ENCODE measurements around the gene AKAP11. TPM values are rescaled to one million over a fixed set of nuclear protein-coding genes. Genes with fewer than 3 reads are reported as not detected.

AKAP11 gene
- total RNA-seq, 1 experiment from 2014 or later = 8.4 TPM

DNA sequence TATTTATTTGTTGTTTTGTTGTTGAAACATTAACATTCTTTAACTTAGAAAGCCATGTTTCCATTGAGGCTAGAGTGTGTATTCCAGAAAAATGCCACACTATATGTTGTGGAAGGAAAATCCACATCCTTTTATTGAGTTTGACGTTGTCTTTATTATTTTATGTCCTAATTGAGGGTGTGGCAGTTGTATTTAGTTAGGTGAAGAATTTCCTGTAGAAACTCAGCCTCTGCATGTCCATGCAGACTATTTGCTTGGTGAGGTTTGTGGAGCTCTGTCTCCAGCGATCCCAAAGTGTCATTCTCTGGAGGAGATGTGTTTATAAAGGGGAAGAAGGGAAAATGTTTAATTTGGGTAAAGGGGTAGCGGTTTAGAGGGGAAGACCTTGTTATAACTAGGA is 46.6 kb downstream of the AKAP11 start:
- DNase-seq (ENCODE audit: low read depth) = no peak
- in situ Hi-C loops (cut with HindIII; ENCODE audit: low pct_unique_long_range_greater_than_20kb, low sequenced_read_pairs) = no loop called here

DNA sequence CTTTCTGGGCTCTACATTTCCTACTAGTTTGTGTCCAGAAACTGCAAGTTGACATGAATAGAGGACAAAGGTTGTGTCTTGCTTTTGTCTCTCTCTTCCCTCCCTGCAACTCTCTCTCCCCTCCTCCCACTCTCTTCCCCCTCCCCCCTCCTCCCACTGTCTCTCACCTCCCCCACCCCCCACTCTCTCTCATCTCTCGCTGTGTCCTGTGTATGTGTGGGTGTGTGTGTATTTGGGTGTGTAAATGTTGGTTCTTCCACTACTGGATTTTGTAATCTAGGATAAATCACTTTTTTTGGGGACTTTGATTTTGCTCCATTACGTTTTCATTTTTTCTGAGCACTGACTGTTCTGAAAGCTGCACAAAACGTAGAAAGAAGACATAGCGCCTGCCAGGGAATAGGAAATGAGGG is 48.4 kb downstream of the AKAP11 start:
- DNase-seq (ENCODE audit: low read depth) = no peak
- in situ Hi-C loops (cut with HindIII; ENCODE audit: low pct_unique_long_range_greater_than_20kb, low sequenced_read_pairs) = no loop called here

DNA sequence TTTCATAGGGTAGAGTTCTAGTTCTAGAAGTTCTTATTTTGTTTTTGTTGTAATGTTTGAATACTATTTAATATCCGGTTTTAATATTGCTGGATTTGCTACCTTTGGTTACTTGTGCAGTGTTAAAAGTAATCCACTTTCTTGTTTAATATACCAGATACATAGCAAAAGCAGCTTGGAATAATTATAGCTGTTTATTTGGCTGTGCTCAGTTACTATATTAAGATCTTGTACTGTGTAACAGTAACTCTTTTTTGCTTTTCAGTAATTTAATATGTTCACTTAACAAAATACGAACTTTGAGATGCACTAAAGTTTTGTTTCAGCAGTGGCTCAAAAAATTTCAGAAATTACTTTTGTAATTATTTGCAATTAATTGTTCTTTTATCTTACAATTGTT is 50.9 kb downstream of the AKAP11 start:
- in situ Hi-C loops (cut with HindIII; ENCODE audit: low pct_unique_long_range_greater_than_20kb, low sequenced_read_pairs) = no loop called here
- no peak for DNase-seq (ENCODE audit: low read depth)

DNA sequence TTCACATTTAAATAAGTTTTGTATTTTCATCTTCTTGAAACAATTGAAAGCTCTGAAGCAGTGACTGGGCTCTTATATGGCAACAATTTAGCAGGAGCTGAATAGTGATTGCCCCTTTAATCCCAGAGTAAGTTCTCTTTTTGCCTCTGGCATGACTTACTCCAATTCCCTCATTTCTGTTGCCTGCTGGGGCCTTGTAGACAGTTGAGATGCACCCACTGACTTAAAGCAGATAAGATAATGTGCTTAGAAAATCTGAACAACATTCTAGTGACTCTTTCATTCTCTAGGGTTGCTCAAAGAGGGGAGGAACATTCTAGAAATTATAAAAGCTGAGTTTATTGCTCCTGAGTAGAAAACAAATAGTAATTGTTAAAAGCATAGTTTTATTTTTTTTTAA is 52.8 kb downstream of the AKAP11 start:
- no peak for DNase-seq (ENCODE audit: low read depth)
- in situ Hi-C loops (cut with HindIII; ENCODE audit: low pct_unique_long_range_greater_than_20kb, low sequenced_read_pairs) = no loop called here

DNA sequence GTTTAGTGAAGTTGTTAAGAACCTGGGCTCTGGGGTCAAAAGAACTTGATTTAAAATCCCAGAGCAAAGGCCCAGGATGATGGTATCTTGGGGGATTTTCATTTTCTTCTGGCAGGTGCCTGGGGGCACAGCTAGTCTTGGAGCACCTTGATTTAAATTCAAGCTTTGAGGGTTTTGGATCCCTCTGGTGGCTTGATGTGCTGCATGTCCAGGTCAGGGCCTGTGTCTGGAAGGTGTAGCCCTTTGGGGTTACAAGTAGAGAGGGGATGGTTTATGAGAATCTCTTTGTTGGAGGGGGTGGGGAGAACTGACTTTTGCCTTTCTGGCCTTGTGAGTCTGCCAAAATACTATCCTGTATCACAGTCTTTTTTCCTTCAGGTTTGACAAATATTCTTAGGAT is 55.8 kb downstream of the AKAP11 start:
- in situ Hi-C loops (cut with HindIII; ENCODE audit: low pct_unique_long_range_greater_than_20kb, low sequenced_read_pairs) = no loop called here
- no peak for DNase-seq (ENCODE audit: low read depth)

DNA sequence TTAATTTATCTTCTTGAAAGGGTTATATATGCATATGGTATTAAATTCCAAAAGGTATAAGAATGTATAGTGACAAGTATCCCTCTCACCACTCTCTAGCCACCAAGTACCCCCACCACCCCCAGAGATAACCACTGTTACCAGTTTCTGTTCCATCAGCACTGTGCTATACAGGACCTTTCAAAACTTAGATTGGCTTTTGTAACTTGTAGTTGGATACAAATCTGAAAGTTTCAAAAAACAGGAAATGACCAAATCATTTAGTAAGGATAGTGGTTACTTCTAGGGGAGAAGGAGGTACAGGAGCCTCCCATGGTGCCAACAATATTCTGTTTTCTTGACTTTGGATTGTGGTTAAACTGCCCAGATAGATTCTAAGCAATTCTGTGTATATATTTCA is 56.7 kb downstream of the AKAP11 start:
- no peak for DNase-seq (ENCODE audit: low read depth)
- in situ Hi-C loops (cut with HindIII; ENCODE audit: low pct_unique_long_range_greater_than_20kb, low sequenced_read_pairs) = no loop called here

DNA sequence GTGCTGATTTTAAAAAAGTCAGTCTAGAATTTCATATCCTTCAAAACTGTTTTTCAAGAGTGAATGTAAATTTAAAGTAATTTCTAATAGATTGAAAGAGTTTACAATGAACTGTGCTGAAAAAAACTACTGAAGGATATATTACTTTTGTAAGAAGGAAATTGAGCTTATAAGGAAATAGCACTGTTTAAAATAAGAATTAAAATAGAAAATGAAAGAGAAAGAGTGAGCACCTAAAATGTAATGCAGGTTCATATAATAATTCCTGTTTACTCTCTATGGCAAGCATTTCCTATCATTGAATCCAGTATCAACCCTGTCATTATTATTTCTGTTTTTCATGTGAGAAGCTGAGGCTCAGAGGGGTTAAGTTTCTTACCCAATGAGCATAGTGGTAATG is 57.3 kb downstream of the AKAP11 start:
- in situ Hi-C loops (cut with HindIII; ENCODE audit: low pct_unique_long_range_greater_than_20kb, low sequenced_read_pairs) = no loop called here
- DNase-seq (ENCODE audit: low read depth) = no peak

DNA sequence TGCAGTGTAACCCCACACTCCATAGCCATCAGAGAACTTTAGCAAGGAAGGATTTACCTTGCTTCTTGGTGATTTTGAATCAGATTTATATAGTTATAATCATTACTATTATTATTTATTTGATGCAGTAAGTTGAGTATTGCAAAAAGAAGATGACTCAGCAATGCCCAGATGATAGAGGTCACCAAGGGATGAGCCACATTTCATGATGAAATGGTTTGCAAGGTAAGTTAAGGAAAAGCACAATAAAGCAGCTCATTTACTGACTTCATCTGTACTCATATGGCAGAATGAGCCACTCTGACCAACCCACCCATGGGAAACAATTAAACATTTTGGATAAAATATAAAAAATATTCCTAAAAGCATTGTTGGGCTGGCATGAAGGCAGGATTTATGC is 59.1 kb downstream of the AKAP11 start:
- no peak for DNase-seq (ENCODE audit: low read depth)
- in situ Hi-C loops (cut with HindIII; ENCODE audit: low pct_unique_long_range_greater_than_20kb, low sequenced_read_pairs) = no loop called here

DNA sequence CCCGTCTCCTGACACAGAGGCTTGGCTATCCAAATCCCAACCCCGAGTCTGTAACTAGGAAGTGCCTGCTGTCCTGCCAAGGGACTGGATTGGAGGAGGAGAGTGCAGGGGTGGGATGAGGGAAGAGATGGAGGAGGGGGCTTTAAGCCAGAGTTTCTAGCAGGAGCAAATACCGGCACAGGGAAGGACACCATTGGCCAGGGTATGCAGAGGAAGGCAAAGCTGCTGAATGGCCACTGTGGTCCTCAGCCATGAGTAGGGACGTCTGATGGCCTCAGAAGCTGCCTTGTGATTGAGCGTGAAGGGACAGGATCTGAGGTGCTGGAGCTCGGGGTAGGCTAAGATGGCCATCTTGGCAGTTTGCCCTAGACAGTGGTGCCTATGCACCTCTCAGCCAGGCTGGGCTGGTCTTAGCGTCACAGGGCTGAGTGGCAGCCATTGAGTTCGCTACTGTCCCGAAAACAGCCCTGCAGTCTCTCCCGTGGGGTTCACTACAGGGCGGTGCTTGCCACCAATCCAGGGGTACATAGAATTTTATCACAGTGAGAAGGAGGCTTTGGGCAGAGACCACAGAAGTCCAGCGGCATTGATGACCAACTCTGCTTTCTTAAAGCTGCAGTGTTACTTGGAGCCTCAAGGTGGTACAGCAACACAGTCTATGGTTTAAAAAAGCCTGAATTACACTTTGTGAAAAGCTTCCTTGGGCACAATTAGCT is 61.8 kb downstream of the AKAP11 start:
- in situ Hi-C loops (cut with HindIII; ENCODE audit: low pct_unique_long_range_greater_than_20kb, low sequenced_read_pairs) = no loop called here
- no peak for DNase-seq (ENCODE audit: low read depth)

DNA sequence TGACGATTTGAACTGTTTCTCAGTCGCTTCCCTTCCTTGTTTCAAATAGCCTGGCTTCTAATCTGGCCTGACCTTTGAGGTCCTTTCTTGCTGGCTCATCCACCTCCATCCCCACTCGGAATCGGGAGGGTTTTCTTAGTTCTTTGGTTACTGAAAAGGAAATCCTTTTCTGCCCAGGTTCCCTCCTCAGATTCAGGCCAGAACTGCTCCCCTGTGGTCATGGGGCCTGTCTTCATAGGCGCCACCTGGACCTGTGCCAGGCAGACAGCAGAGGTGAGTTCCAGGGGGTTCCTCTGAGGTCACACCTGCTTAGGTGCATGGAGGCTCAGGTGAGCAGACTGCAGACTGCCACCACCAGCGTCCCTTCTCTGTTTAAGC is 62.4 kb downstream of the AKAP11 start:
- in situ Hi-C loops (cut with HindIII; ENCODE audit: low pct_unique_long_range_greater_than_20kb, low sequenced_read_pairs) = no loop called here
- no peak for DNase-seq (ENCODE audit: low read depth)

DNA sequence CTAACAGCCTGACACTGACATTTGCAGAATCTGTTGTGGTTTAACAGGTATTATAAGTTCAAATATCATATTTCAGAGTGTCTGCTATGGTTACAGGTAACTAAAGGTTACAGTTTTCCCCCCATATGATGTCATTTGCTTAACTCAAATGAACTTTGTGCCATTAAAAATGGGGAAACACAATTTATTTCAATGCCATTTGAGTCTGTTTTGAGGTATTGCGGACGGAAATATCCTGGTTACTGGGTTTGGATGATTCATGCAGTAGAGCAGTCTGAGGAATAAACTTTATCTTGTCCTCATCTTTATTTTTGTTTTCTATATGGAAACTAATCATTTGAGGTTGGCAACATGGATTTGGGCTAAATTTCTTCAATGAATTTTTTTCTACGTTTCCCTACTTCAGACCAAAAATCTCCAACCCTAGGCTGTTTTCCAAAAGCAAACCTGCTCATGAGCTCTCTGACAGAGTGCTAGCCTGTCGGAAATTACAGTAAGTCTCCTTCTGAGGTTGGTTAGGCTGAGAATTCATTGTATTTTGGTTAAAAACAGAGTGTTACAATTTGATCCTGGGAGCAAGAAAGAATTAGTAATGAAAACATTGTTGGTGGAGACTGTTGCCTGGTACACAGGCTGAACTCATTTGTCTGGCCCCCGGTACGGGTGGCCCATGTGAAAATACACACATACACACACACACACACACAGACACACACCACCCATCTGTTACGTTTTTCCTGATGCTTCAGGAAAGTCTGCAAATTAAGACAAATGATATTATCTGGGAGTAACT is 66.1 kb downstream of the AKAP11 start:
- no peak for DNase-seq (ENCODE audit: low read depth)
- in situ Hi-C loops (cut with HindIII; ENCODE audit: low pct_unique_long_range_greater_than_20kb, low sequenced_read_pairs) = no loop called here

DNA sequence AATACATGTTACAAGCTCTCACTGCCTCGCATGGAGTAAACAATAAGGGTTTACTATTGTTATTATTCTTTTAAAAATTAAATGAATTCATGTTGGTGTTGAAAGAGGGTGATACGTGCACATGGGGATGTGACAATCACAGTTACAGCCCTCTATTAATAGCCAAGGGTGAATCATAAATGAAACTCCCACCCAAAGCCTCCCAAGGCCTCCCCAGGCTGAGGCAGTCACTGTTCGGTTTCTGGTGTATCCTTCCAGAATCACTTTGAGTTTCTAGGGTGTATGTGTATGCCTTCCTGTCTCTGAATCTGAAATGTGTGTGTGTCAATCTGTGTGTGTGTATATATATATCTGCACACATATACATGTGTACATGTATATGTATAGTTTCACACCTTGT is 73.4 kb downstream of the AKAP11 start:
- DNase-seq (ENCODE audit: low read depth) = no peak
- in situ Hi-C loops (cut with HindIII; ENCODE audit: low pct_unique_long_range_greater_than_20kb, low sequenced_read_pairs) = no loop called here

DNA sequence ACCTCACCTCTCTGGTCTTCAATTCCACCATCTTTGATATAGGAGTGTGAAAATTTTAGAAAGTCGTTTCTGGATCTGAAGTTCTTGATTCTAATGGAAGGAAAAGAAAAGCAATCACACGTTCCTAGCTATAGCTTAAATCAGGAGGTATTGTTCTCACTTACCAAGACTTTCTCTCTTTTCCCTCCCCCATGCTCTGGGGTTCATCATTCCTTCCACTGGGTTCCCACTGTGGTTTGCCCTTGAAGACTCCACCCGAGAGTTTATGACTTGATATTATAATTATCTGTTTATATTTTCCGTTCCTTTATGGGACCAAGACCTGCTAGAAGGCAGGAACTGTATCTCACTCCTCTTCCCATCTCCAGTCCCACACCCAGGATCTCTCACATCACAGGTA is 76.6 kb downstream of the AKAP11 start:
- DNase-seq (ENCODE audit: low read depth) = no peak
- in situ Hi-C loops (cut with HindIII; ENCODE audit: low pct_unique_long_range_greater_than_20kb, low sequenced_read_pairs) = no loop called here

DNA sequence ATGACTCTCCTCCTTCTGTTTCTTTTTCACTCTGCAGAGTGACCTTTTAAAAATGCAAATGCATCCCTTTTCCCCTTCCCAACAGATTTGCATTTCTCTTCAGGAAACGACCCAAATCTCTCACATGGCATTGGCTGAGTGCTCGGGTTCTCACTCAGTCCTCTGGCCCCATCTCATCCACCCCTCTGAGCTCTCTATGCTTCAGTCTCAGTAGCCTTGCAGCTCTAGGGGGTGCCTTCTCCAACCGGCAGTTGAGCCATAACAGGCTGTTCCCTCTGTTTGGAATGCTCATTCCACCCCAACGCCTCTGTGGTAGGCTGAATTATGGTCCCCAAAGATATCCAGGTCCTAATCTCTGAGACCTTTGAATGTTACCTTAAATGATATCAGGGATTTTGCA is 78.2 kb downstream of the AKAP11 start:
- in situ Hi-C loops (cut with HindIII; ENCODE audit: low pct_unique_long_range_greater_than_20kb, low sequenced_read_pairs) = no loop called here

DNA sequence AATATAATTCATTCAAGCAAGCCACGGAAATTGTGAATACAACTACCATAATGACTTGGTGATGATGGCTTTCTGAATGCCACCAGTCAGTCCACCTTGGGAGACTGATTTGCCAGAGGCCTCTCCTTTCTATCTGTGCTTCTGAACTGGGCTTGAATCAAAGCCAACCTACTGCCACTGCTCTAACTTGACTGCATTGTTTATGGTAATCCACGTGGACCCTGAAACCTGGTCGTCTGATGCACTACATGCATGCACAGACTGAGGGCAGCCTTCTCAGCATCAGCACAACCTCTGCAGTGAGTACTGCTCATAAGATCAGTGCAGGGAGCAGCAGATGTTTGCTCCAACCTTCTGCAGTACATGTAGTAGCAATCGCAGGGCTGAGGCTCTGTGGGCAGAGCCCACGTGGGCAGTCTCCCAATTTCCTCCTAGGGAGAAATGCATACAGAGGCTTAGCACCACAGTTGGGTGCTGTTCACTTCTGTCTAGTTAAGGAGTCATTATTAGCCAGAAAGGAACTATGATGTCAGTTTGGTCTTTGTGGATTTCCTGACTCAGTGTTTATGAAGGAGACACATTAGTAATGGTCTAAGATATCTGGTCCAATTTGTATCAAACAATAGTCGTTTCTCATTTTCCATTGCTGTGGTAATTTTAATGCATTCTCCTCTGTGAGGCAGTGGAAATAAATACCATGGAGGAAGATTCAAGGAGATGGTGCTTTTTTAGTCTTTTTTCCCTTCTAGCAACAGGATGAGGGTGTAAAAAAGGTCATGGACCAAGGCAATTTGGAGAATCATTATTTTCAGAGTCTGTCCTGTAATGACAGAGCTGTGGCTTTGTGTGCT is 82.5 kb downstream of the AKAP11 start:
- DNase-seq (ENCODE audit: low read depth) = no peak
- in situ Hi-C loops (cut with HindIII; ENCODE audit: low pct_unique_long_range_greater_than_20kb, low sequenced_read_pairs) = no loop called here

More for the DNA sequence above, 78.2 kb downstream of the AKAP11 start:
- DNase-seq (ENCODE audit: low read depth) = no peak

DNA sequence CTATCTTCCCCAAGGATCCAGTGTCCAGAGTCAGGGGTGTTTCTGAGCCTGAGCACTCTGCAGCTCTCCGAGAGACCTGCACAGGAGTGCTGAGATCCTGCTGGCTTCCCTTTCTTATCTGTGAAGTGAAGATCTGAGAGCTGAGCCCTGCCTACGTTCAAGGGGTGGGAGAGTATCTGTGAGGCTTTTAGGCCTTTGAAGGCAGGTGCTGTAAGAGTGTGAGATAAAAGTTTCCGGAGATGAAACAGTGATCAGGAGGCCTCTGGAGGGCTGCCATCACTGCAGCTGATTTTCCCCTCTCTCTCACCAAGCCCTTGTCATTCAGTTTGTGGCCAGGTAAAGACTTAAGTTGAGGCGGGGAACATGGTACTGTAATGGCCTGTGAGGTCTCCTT is 83.1 kb downstream of the AKAP11 start:
- in situ Hi-C loops (cut with HindIII; ENCODE audit: low pct_unique_long_range_greater_than_20kb, low sequenced_read_pairs) = no loop called here
- DNase-seq (ENCODE audit: low read depth) = no peak

DNA sequence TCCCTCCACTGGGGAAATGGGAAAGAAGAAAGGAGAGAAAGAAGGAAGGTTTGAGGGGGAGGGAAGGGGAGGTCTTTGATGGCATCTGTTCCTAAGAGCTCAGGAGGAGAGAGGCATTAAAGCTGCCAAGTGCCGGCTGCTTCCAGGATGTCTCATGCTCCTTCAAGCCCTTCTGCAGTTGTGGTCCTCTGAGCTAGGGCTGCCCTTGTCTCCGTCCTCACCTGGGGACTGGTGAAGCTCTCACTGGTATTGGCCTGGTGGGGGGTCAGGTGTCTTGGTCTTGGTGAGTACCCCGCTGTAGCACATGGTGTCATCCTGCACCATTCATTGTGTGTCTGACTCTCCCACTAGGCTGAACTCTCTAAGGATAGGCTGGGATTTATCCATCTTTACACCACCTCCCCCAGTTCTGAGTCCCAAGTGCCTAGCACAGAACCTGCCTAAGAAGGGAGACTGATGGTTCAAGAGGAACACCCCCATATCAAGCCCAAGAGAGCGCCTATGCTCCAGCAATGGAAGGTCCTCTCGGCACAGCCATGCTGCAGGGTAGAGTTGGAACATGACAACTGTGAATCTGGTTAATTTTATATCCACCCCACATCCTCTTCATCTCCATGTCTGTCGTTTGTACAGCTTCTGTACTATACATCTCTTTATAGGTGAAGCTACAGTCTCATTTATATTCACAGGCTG is 83.7 kb downstream of the AKAP11 start:
- no peak for DNase-seq (ENCODE audit: low read depth)
- in situ Hi-C loops (cut with HindIII; ENCODE audit: low pct_unique_long_range_greater_than_20kb, low sequenced_read_pairs) = no loop called here

DNA sequence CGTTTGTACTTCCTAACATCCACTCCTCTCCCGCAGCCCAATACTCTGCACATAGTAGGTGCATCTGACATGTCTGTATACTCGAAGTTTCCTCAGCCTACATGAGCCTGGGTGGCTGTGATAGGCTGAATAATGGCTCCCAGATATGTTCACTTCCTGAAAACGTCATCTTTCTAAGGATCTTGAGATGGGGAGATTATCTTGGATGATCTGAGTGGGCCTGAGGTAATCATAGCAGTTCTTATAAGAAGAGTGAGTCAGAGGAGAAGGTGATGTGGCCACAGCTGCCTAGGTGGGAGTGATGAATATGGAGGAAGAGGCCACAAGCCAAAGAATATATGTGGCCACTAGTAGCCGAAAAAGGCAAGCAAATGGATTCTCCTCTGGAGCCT is 84.2 kb downstream of the AKAP11 start:
- in situ Hi-C loops (cut with HindIII; ENCODE audit: low pct_unique_long_range_greater_than_20kb, low sequenced_read_pairs) = no loop called here
- no peak for DNase-seq (ENCODE audit: low read depth)

All from Caki2 (cell line).